ENCODE measurements around the gene FZD8.

- no peak for TF ChIP-seq CTCF (IDR thresholded peaks at IDR 0.05)
- TF ChIP-seq POLR2A (IDR thresholded peaks at IDR 0.05): no peak
Observed at GRCh38 chr10:35639021-35639727, 2.9 kb downstream of the FZD8 start.
